ENCODE data around the gene CDIPT. TPM values are rescaled to one million over a fixed set of nuclear protein-coding genes. Genes with fewer than 3 reads are reported as not detected.

The CDIPT gene
- total RNA-seq, 1 donor from 2014 or later, result 88.1 TPM

- Mint-ChIP-seq H3K36me3 (ENCODE audit: low read depth, unreplicated experiment) (peaks cover 9% of the 10 kb centered on the region), H3K9me3 (ENCODE audit: unreplicated experiment) (no peaks in the 10 kb centered on the region), H3K4me3 (ENCODE audit: unreplicated experiment) (peak overlapping the region; percentile 69), H3K27ac (ENCODE audit: unreplicated experiment) (peak overlapping the region; percentile 78), H3K27me3 (ENCODE audit: low read depth, unreplicated experiment) (no peaks in the 10 kb centered on the region), H3K4me1 (ENCODE audit: low read depth, unreplicated experiment) (peaks cover 34% of the 10 kb centered on the region)
- DNase-seq (ENCODE audit: low read depth) (no peak), FAIRE-seq (no peak)
- Histone ChIP-seq H3K4me1 (ENCODE audit: insufficient read depth, low read length) (peaks cover 37% of the 10 kb centered on the region), H3K79me2 (ENCODE audit: insufficient read depth, low read length) (peaks cover 36% of the 10 kb centered on the region), H2AFZ (ENCODE audit: low read depth, low read length) (no peak overlapping the region), H3K4me2 (ENCODE audit: low read length) (peak overlapping the region; percentile 93), H3K9ac (ENCODE audit: low read length) (peak overlapping the region; percentile 84), H3K27ac (ENCODE audit: low read depth, low read length) (peak overlapping the region; percentile 40), H3K4me3 (ENCODE audit: insufficient read depth, low read depth, low read length) (no peak overlapping the region), H3K9me3 (ENCODE audit: insufficient read depth, low read depth, low read length) (no peaks in the 10 kb centered on the region), H3K27me3 (ENCODE audit: insufficient read depth, low read length) (no peaks in the 10 kb centered on the region), H3K36me3 (ENCODE audit: insufficient read depth, low read length) (no peaks in the 10 kb centered on the region), H4K20me1 (ENCODE audit: insufficient read depth, low read length) (peaks cover 34% of the 10 kb centered on the region)
- TF ChIP-seq EZH2 (IDR thresholded peaks at IDR 0.05; ENCODE audit: insufficient read depth, low read length) (no peak), CTCF (IDR thresholded peaks at IDR 0.05; ENCODE audit: insufficient read depth, low read depth, low read length) (no peak)
Measured at GRCh38 chr16:29810699-29811169, 52.3 kb downstream of the CDIPT start.

GRCh38 chr16:29809850-29810698 is 53.0 kb downstream of the CDIPT start:
- H3K36me3 Mint-ChIP-seq (ENCODE audit: low read depth, unreplicated experiment), result peaks cover 9% of the 10 kb centered on the region
- H3K9me3 ChIP-seq (ENCODE audit: insufficient read depth, low read depth, low read length), result no peaks in the 10 kb centered on the region
- DNase-seq (ENCODE audit: low read depth) (no peak), FAIRE-seq (no peak)
- H3K9ac ChIP-seq (ENCODE audit: low read length), result peak overlapping the region; percentile 84
- H3K79me2 ChIP-seq (ENCODE audit: insufficient read depth, low read length), result peaks cover 36% of the 10 kb centered on the region
- no peak overlapping the region for H2AFZ ChIP-seq (ENCODE audit: low read depth, low read length)
- H3K4me1 ChIP-seq (ENCODE audit: insufficient read depth, low read length), result peaks cover 34% of the 10 kb centered on the region
- H3K36me3 ChIP-seq (ENCODE audit: insufficient read depth, low read length), result no peaks in the 10 kb centered on the region
- H3K4me1 Mint-ChIP-seq (ENCODE audit: low read depth, unreplicated experiment), result peaks cover 36% of the 10 kb centered on the region
- no peaks in the 10 kb centered on the region for H3K27me3 ChIP-seq (ENCODE audit: insufficient read depth, low read length)
- peak overlapping the region; percentile 23 for H3K4me3 ChIP-seq (ENCODE audit: insufficient read depth, low read depth, low read length)
- peak overlapping the region; percentile 88 for H3K27ac Mint-ChIP-seq (ENCODE audit: unreplicated experiment)
- TF ChIP-seq EZH2 (IDR thresholded peaks at IDR 0.05; ENCODE audit: insufficient read depth, low read length) (no peak), CTCF (IDR thresholded peaks at IDR 0.05; ENCODE audit: insufficient read depth, low read depth, low read length) (no peak)
- H3K27ac ChIP-seq (ENCODE audit: low read depth, low read length), result peak overlapping the region; percentile 40
- peak overlapping the region; percentile 93 for H3K4me2 ChIP-seq (ENCODE audit: low read length)
- no peaks in the 10 kb centered on the region for H3K27me3 Mint-ChIP-seq (ENCODE audit: low read depth, unreplicated experiment)
- peaks cover 34% of the 10 kb centered on the region for H4K20me1 ChIP-seq (ENCODE audit: insufficient read depth, low read length)
- peak overlapping the region; percentile 71 for H3K4me3 Mint-ChIP-seq (ENCODE audit: unreplicated experiment)
- H3K9me3 Mint-ChIP-seq (ENCODE audit: unreplicated experiment), result no peaks in the 10 kb centered on the region
